ENCODE data around the gene EMC1.
"Not testable (repeated sequence)": the region's sequence is repeated elsewhere in the genome, so short reads cannot be mapped to it uniquely, and the experiment has no call there.

The EMC1 gene

DNA sequence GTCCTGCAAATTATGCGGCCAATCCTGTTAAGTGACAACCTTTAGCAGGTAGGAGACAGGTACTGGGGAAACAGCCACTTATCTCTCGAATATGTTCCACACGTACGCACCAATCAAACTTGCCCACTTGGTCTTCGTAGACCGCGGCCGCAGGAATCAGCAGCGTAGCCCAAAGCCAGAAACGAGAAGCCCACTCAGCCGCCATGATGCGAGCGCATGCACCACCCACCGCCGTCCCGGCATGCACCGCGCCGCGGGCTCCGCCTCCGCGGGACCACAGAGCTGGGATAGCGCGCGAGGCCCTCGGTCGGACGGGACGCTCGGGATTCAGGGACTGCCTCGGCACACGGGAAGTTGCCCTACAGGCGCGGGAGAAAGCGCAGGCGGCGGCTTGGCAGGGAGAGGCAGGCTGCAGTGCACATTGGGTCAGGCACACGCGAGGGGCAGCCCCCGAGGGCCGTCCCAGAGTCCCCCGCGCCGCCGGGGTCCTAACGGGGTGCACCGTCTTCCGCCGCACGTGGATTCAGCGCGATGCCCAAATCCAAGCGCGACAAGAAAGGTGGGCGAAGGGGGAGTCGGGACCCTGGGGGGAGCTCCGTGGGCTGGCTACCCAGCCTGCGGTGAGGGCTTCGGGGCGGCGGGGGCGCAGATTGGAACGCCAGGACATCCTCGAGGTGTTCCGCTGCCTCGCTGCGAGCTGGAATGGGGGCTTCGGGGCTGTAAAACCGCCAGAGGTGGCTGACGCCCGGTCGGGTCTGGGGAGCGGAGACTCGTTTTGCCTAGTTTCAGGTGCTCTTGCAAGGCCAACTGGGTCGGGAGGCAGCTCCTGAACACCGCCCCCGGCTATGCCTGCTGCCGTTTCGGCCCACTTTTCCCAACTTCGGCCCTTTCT lies at the start of gene EMC1, which contains the start of gene MRTO4:
Gene EMC1, minus strand, starts transcription at position 220 of the 892 bp plus-strand sequence. Its CDS starts 15 bp downstream, at position 205.
Gene MRTO4, plus strand, starts transcription at position 501 of the 892 bp plus-strand sequence. Its CDS starts 31 bp downstream, at position 532.
- DNase-seq (ENCODE audit: low read depth) = peak; percentile 89

DNA sequence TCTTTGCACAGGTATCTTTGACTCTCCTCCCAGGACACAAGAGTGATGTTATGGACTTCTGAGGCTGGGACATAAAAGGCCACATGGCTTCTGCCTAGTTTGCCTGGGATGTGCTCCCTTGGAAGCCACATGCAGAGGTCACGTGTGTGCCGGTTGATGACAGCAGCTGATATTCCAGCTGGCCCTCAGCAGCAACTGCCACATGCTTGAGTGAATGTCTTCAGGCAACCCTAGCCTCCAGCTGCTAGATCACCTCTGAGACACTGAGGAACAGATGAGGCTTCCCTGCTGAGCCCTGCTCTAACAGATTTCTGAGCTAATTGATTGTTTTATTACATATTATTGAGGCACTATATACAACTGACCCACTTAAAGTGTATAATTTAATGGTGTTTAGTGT lies 48.9 kb upstream of the EMC1 start:
- no peak for DNase-seq (ENCODE audit: low read depth)

DNA sequence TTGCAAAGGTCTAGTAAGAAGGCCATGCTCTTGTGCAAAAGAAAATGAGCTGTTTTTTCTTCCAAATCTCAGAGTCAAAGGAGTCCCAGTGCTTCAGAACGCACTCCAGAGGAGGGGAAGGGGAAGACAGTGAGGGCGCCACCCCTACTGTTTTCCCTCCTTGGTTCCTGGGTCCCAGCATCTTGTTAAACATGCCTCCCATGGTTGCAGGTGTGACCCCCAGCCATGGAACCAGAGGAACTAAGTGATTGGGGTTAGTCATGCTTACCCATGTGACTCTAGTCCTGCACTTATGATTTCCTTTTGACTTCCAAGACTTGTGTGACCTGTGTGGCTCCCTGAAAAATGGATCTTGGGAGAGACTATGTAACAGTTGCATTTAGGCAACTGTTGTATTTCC lies 43.3 kb upstream of the EMC1 start:
- no peak for DNase-seq (ENCODE audit: low read depth)

DNA sequence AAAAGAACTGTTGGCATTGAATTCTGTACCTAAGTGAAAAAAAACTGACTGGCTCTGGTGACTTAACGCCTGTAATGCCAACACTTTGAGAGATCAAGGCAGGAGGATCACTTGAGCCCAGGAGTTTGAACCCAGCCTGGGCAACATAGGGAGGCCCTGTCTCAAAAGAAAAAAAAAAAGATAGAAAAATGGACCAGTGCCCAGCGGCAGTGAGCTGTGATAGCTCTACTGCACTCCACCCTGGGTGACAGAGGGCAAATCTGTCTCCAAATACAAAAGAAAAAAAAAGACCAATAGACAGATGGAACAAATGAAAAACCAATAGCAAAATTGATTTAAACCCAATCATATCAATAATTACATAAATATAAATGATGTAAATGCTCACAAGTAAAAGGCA lies 37.9 kb upstream of the EMC1 start:
- DNase-seq (ENCODE audit: low read depth) = no peak

DNA sequence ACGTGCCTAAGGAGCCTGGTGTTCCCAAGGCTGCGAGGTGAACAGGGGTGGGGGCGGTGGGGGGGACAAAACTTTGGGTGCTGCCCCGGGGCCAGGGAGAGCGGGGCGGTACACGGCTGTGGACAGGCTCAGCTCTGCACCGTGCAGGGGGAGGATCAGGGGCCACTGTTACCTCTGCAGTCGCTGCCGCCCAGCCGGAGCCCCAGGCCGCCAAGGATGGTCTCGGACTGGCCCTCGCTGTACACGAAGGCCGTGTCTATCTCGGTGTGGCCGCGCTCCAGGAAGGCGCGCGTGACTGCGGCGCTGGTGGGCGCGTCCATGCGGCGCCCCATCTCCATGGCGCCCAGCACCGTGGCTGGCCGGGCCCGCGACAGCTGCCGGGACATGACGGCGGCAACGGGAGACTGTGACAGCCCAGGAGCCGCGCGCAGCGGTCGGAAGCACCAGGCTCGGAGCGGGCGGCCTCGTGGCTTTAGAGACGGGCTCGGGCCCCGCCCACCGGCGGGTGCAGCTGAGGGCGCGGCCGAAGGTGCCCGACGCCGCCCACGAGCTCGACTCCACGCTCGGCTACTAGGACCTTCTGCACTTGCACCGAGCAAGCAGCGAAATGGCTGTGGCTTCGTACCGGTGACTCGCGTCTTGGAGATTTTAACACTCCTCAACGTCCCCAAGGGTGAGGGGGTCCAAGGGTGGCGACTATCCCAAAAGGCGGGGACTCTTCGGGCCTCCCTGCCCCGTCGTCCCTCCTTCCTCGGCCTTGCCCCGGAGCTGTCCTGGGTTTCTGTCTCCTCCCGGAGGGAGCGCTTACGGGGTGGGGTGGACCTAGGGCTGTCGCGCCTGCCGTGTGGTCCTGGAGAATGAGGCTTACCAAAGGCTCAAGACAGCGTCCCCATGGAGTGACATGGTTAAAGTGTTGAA lies 37.3 kb upstream of the EMC1 start, which contains the start of gene AKR7A3:
Gene AKR7A3, minus strand, starts transcription at position 447 of the 918 bp plus-strand sequence. Its CDS starts 61 bp downstream, at position 386.
- DNase-seq (ENCODE audit: low read depth) = peak; percentile 42

DNA sequence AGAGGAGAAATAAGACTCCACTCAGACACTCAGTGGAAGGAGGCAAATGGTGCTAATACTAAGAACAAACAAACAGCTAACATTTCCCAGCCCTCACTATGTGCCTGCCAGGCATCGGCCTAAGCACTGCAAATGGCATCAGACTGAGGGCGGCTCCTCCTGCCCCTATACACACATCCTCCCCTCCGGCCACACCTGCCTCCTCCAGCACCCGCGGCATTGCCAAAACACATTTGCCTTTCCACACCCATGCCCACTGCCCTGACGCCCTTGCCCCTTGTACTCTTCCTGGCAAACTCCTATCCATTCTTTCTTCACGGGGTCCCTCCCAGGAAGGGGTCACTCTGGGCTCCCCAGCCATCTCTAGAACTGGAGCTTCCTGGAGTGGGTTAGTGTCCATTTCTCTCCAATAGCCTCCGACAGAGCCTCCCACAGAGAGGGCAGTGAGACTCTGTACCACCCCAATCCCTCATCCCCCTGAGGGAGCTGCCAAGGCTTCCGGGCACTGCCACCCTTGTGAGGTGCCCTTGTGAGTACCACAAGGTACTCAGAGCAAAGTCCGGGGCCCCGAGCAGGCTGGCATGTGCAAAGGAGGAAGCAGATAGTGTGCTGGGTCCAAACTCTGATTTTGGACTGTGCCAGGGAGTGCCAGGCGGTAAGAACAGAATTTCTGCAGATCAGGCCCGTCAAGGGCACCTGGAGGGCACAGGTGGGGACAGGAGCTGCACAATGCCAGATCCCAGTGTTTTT lies 36.3 kb upstream of the EMC1 start:
- DNase-seq (ENCODE audit: low read depth) = no peak

DNA sequence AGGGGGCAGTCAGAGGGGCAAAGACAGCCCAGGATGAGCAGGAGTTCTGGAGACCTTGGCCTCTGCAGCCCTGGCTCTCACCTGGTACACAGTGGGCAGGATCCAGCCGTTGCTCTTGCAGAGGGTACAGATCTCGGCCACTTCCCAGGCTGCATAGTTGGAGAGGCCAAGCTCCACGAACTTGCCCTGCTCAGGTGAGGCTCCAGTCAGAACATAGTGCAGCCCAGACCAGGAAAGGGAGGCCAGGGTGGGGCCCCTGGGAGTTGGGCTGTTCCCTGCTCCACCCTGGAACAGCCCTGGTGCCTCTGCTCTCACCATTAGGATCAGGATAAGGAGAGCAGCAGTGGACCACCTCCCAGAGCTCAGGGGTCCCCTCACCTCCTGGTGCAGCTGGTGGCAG lies 34.5 kb upstream of the EMC1 start:
- DNase-seq (ENCODE audit: low read depth) = not testable (repeated sequence)

DNA sequence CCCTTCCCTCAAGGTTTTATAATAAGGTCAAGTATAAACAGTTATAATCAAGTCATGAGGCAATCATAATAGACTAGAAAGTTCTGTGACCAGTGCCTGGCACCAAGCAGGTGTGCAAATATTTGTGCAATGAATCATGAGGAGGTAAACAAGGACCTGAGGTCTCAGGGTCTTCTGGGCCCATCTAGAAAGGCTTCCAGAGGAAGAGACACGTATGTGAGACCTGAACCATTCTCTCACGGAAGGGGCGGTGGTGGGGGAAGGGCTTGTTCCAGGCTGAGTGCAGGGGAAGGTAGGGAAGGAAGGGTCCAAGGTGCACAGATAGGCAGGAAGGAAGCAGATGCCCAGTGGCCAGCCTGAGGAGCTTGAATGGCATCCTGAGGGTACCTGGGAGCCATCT lies 34.0 kb upstream of the EMC1 start:
- not testable (repeated sequence) for DNase-seq (ENCODE audit: low read depth)

DNA sequence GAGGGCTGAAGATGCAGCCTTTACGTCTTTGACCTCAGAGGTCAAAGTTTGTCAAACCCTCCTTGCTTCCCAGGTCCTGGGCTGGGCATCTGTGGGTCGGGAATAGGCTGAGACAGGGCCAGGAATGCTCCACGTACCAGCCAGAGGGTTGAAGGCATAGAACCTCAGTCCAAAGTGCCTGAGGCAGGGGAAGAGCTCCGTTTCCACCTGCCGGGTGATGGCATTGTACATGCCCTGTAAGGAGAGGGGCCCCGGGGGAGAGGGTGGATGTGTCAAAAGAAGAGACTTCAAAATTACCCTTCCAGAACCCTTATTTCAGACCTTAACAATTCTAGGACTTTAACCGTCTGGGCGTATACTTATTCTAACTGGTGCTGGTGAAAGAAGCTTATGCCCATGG lies 33.6 kb upstream of the EMC1 start:
- no peak for DNase-seq (ENCODE audit: low read depth)

DNA sequence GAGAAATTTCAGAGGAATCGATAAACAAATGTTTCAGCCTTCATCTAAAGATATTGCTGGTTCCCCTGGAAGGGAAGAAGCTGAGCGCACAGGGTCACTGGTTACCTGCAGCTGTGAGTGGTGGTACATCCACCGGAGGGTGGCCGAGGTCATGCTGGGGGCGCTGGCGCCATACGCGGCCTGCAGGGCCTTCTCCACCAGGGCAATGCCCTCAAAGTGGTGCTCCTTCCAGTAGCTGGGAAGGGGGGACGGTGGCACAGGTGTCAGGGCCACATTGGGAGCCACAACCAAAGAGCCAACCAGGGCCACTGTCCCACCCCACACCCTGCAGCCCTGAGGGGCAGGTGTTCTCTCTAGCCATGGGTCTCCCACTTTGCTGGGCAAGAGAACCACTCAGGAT lies 32.6 kb upstream of the EMC1 start:
- DNase-seq (ENCODE audit: low read depth) = no peak

DNA sequence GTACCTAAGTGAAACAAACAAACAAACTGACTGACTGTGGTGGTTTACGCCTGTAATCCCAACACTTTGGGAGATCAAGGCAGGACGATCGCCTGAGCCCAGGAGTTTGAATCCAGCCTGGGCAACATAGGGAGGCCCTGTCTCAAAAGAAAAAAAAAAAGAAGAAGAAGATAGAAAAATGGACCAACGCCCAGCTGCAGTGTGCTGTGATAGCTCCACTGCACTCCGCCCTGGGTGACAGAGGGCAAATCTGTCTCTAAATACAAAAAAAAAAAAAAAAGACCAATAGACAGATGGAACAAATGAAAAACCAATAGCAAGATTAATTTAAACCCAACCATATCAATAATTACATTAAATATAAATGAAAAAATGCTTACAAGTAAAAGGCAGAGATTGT lies 23.3 kb upstream of the EMC1 start:
- DNase-seq (ENCODE audit: low read depth) = no peak

DNA sequence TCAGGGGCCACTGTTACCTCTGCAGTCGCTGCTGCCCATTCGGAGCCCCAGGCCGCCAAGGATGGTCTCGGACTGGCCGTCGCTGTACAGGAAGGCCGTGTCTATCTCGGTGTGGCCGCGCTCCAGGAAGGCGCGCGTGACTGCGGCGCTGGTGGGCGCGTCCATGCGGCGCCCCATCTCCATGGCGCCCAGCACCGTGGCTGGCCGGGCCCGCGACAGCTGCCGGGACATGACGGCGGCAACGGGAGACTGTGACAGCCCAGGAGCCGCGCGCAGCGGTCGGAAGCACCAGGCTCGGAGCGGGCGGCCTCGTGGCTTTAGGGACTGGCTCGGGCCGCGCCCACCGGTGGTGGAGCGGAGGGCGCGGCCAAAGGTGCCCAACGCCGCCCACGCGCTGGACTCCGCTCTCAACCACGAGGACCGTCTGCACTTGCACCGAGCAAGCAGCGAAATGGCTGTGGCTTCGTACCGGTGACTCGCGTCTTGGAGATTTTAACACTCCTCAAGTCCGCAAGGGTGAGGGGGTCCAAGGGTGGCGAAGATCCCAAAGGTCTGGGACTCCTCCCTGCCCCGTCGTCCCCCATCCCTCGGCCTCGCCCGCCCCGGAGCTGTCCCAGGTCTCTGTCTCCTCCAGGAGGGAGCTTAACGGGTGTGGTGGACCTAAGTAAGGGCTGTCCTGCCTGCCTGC lies 22.7 kb upstream of the EMC1 start:
- DNase-seq (ENCODE audit: low read depth) = not testable (repeated sequence)

DNA sequence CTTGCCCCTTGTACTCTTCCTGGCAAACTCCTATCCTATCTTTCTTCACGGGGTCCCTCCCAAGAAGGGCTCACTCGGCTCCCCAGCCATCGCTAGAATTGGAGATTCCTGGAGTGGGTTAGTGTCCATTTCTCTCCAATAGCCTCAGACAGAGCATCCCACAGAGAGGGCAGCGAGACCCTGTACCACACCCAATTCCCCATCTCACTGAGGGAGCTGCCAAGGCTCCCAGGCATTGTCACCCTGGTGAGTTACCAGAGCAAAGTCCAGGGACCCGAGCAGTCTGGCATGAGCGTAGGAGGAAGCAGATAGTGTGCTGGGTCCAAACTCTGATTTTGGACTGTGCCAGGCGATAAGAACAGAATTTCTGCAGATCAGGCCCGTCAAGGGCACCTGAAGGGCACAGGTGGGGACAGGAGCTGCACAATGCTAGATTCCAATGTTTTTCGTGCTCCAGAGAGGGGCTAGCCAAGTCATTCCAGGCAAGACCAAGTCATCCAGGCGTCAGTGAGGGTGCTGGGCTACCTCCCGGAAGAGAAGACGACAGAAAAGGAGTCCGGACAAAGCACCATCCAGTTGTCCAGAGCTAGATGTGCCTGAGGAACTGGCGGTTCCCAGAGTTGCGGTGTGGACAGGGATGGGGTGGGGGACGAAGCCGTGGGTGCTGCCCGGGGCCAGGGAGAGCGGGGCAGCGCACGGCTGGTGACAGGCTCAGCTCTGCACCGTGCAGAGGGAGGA lies 22.0 kb upstream of the EMC1 start:
- no peak for DNase-seq (ENCODE audit: low read depth)

DNA sequence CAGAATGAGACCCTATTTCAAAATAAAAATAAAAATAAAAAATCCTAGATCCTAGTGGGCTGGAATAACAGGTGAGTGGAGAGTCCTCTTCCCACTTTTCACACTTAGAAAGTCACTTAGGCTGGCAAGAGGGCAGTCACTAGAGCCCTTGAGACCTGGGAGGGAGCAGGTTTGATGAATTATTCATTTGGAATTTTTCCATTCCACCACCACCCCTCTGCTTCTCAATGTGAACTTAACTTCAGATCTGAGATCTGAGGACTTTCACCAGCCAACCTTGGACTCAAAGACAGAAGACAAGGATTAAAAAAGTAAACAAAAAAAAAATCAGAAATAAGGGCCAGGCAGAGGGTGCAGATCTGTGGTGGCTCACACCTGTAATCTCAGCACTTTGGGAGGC lies 20.7 kb upstream of the EMC1 start:
- no peak for DNase-seq (ENCODE audit: low read depth)

DNA sequence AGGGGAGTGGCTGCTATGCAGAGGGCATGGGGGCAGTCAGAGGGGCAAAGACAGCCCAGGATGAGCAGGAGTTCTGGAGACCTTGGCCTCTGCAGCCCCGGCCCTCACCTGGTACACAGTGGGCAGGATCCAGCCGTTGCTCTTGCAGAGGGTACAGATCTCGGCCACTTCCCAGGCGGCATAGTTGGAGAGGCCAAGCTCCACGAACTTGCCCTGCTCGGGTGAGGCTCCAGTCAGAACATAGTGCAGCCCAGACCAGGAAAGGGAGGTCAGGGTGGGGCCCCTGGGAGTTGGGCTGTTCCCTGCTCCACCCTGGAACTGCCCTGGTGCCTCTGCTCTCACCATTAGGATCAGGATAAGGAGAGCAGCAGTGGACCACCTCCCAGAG lies 19.0 kb upstream of the EMC1 start:
- DNase-seq (ENCODE audit: low read depth) = not testable (repeated sequence)

DNA sequence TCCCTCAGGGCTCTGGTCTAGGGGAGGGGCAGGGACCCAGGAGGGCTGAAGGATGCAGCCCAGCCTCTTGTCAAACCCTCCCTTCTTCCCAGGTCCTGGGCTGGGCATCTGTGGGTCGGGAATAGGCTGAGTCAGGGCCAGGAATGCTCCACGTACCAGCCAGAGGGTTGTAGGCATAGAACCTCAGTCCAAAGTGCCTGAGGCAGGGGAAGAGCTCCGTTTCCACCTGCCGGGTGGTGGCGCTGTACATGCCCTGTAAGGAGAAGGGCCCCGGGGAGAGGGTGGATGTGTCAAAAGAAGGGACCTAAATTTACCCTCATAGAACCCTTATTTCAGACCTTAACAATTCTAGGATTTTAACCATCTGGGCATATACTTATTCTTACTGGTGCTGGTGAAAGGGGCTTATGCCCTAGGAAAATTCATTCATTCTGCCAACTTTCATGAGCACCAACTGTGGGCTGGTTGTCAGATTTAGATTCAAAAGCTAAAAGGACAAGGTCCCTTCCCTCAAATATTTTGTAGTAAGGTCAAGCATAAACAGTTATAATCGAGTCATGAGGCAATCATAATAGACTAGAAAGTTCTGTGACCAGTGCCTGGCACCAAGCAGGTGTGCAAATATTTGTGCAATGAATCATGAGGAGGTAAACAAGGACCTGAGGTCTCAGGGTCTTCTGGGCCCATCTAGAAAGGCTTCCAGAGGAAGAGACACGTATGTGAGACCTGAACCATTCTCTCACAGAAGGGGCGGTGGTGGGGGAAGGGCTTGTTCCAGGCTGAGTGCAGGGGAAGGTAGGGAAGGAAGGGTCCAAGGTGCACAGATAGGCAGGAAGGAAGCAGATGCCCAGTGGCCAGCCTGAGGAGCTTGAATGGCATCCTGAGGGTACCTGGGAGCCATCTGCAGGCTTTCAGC lies 18.4 kb upstream of the EMC1 start:
- not testable (repeated sequence) for DNase-seq (ENCODE audit: low read depth)

DNA sequence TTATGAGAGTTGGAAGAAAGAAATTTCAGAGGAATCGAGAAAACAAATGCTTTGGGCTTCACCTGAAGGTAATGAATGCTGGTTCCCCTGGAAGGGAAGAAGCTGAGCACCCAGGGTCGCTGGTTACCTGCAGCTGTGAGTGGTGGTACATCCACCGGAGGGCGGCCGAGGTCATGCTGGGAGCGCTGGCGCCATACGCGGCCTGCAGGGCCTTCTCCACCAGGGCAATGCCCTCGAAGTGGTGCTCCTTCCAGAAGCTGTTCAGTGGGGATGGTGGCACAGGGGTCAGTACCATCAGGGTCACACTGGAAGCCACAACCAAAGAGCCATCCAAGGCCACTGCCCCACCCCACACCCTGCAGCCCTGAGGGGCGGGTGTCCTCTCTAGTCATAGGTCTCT lies 17.1 kb upstream of the EMC1 start:
- DNase-seq (ENCODE audit: low read depth) = no peak

DNA sequence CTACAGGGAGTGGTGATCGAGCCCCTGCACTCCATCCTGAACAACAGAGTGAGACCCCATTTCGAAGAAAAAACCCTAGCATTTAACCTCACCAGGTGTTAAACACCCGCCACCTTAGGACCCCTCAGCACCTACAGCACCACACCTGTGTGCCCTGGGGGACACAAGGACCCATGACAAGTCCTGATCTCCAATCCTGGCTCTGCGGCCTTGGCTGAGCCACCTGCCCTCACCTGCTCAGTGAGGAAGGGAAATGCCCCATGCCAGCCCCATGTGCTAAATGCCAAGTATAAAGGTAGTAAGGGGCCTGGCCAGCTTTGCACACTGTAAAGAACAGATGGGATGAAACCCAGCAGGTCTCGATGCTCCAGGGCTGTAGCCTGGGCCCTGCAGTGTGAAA lies 11.4 kb upstream of the EMC1 start:
- DNase-seq (ENCODE audit: low read depth) = no peak

DNA sequence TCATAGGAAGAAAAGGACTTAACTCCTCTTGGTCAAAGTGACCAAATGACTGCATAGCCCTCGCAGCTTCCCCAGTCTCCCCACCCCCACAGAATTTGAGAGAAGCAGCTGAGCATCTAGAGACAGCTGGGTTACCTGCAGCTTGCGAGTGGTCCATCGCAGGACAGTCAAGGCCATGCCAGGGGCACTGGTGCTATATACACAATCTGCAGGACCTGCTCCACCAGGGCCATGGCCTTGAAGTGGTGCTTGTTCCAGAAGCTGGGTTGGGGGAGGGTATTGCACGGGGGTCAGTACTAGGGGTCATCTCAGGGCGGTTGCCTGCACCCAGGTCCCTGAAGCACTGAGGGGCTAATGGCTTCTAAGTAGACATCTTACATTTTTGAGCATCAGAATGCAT lies 10.7 kb upstream of the EMC1 start:
- DNase-seq (ENCODE audit: low read depth) = no peak
